GM19023 (cell line): ENCODE results near the gene CBR3.
"Not testable (repeated sequence)": the region's sequence is repeated elsewhere in the genome, so short reads cannot be mapped to it uniquely, and the experiment has no call there.

Experiments used
- ATAC-seq: cut with Tn5 transposase; IDR thresholded peaks from one replicate; pipeline ENCODE4 v1.9.1; 2021; ENCODE audit warnings: mild to moderate bottlenecking, moderate library complexity; ENCODE audit not compliant: unreplicated experiment

Gene CBR3

GRCh38 chr21:36117286-36117741 lies 17.6 kb upstream of the CBR3 start:
- ATAC-seq = no peak

- ATAC-seq = no peak
These were observed 14.5 kb upstream of the CBR3 start for GRCh38 chr21:36120304-36120888.

GRCh38 chr21:36122977-36123376 lies 11.9 kb upstream of the CBR3 start:
- ATAC-seq = no peak

DNA sequence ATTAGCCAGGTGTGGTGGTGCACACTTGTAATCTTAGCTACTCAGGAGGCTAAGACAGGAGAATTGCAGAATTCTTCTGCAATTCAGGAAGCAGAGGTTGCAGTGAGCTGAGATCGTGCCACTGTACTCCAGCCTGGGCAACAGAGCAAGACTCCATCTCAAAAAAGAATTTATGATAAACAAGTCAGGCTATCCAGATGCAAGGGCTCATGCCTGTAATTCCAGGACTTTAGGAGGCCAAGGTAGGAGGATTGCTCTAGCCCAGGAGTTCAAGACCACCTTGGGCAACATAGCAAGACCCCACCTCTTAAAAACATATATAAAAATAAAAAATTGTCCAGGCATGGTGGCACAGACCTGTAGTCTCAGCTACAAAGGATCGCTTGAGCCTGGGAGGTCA lies 10.5 kb upstream of the CBR3 start:
- no peak for ATAC-seq

DNA sequence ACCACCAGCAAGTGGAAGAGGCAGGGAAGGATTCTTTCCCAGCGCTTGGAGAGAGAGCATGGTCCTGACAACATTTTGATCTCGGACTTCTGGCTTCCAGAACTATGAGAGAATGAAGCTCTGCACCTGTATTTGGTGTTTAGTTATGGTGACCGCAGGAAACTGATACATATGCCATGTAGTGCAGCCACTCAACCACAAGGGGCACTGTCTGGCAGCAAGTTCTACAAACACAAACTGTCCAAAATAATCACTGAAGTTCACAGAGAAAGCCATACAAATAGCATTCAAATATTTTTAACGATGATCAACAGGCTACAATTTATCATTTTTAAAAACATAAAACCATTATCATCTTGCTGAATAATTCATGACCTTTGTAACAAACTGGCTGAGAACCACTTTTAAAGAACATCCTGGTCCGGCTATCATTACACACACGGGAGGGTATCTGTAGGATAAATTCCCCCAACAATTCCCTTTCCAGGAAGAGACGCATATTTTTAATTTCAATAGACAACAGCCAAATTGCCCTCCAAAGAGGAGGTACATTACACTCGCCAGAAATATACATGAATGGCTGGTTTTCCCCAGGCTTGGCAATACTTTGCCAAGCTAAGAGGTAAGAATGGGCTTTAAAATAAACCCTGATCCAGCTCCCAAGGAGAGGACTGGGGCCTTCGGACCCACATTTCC lies 9.2 kb upstream of the CBR3 start:
- ATAC-seq = no peak

- no peak for ATAC-seq
These were observed 8.7 kb upstream of the CBR3 start for GRCh38 chr21:36126208-36126565.

- ATAC-seq = no peak
These were observed 8.2 kb upstream of the CBR3 start for GRCh38 chr21:36126621-36127110.

DNA sequence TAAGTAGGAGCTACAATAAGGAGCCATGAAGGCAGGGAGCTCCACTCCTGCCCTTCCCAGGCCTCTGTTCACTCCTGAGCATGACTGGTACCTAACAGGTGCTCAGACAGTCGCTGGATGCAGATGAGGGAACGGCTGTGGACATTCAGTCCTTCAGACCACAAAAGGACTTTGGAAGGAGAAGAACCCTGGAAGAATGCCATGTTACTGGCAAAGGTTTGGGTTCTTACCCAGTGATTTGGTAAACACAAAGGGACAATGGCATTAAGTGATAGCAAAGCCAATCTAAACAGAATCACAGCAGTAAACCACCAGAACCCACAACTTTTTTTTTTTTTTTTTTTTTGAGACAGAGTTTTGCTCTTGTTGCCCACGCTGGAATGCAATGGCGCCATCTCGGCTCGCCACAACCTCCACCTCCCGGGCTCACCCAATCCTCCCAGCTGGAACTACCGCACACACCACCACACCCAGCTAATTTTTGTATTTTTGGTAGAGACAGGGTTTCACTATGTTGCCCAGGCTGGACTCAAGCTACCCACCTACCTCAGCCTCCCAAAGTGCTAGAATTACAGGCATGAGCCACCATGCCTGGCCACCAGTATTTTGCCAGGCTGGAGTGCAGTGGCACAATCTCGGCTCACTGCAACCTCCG lies 7.5 kb upstream of the CBR3 start:
- ATAC-seq = no peak

DNA sequence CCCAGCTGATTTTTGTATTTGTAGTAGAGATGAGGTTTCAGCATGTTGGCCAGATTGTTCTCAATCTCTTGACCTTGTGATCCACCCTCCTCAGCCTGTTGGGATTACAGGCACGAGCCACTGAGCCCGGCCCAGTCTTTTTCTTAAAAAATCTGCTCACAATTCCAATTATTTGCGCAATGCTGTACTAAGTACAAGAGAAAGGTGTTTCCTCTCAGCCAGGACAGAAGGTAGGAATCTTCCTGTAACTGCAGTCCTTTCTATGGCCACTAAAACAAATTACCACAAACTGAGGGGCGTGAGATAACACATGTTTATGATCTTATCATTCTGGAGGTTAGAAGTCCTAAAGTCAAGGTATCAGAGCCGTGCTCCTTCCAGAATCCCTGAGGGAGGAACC lies 6.9 kb upstream of the CBR3 start:
- no peak for ATAC-seq

DNA sequence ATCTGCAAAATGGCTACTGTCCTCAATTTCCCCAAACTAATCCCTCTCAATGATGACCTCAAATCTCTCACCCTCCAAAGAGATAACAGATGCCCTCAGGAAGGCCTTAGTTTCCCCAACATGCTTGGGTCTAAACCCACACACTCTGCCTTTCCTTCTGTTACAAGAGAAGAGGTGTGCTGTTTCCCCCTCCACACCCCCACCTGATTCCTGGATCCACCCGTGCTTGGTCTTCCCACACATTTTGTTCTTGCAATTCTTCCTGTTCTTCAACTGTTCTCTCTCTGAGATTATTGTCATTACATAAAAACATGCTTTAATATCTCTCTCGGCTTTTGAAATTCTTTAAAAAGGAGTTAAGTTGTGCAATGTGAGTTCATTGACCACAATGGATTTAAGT lies 5.7 kb upstream of the CBR3 start:
- ATAC-seq = no peak

DNA sequence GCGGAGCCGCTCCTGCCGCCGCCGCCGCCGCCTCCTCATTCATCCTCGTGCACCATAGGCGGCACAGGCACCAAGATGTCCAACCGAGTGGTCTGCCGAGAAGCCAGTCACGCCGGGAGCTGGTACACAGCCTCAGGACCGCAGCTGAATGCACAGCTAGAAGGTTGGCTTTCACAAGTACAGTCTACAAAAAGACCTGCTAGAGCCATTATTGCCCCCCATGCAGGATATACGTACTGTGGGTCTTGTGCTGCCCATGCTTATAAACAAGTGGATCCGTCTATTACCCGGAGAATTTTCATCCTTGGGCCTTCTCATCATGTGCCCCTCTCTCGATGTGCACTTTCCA lies 4.5 kb upstream of the CBR3 start:
- not testable (repeated sequence) for ATAC-seq

DNA sequence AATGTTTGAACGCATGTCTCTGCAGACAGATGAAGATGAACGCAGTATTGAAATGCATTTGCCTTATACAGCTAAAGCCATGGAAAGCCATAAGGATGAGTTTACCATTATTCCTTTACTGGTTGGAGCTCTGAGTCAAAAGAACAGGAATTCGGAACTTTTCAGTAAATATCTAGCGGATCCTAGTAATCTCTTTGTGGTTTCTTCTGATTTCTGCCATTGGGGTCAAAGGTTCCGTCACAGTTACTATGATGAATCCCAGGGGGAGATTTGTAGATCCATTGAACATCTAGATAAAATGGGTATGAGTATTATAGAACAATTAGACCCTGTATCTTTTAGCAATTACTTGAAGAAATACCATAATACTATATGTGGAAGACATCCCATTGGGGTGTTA lies 4.0 kb upstream of the CBR3 start:
- not testable (repeated sequence) for ATAC-seq

GRCh38 chr21:36132696-36133095 lies 2.2 kb upstream of the CBR3 start:
- ATAC-seq = no peak

DNA sequence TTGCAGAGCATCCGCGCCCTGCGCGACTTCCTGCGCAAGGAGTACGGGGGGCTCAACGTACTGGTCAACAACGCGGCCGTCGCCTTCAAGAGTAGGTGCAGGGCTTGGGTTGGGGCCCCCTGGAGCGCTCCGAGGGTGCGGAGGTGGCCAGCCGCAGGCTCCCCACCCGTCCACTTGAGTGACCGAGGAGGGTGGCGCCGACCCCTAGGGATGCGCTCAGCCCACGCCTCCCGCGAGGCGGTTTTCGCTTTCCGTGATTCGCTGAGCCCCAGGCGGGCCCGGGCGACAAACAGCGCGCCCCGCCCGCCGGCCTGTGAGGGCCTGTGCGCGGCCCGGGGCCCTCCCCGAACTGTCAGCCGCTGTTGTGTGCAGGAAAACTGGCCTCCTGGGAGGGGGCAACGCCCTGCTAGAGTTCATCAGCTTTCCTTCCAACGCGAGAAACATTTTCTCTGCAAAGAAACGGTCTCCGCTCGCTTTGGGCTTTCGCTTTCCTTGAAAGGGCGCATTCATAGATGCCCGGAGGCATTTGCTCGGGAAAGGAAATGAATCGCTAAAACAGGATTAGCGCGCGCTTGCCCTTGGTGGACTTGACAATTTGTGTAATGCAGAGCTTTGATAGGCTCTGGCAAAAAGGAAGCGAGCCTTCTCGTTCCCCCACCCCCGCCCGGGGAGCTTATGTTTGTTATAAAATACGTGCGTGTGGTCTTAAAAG lies 668 bp downstream of the CBR3 start:
- ATAC-seq = no peak

DNA sequence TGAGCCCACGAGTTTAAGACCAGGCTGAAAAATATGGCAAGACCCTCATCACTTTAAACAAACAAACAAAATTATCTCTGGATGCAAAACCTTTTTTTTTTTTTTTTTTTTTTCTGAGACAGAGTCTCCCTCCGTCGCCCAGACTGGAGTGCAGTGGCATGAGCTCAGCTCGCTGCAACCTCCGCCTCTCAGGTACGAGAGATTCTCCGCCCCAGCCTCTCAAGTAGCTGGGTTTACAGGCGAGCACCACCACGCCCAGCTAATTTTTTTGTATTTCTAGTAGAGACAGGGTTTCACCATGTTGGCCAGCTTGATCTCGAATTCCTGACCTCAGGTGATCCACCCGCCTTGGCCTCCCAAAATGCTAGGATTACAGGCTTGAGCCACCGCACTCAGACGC lies 4.9 kb downstream of the CBR3 start:
- not testable (repeated sequence) for ATAC-seq

DNA sequence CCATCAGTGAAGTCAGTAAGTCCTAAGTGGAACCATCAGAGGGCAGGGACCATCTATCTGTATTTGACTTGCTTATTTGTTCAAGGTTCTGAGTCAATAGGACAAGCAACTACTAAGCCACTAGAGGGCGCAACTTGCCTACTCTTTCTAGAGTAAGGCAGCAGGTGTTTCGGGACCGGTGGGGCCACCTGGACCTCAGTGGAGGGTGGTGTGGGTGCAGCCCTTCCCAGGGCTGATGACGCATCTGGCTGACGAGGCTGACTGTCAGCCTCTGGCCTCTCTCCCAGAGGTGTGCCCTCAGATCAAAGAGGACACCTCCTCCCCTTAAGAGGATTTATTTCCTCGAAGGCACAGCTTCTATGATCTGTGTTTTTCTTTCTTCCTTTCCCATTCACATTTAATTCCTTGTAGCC lies 6.6 kb downstream of the CBR3 start:
- peak; percentile 82 for ATAC-seq

GRCh38 chr21:36144233-36144632 lies 9.4 kb downstream of the CBR3 start:
- ATAC-seq = not testable (repeated sequence)

DNA sequence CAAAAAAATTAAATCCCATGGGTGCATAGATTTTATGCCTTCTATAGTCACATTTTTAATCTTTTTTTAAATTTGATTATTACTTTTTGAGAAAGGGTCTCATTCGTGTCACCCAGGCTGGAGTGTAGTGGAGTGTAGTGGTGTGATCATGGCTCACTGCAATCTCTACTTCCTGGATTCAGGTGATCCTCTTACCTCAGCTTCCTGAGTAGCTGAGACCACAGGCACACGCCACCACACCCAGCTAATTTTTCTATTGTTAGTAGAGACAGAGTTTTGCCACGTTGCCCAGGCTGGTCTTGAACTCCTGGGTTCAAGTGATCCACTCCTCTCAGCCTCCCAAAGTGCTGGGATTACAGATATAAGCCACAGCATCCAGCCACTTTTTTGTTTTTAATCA lies 10.4 kb downstream of the CBR3 start:
- ATAC-seq = no peak

DNA sequence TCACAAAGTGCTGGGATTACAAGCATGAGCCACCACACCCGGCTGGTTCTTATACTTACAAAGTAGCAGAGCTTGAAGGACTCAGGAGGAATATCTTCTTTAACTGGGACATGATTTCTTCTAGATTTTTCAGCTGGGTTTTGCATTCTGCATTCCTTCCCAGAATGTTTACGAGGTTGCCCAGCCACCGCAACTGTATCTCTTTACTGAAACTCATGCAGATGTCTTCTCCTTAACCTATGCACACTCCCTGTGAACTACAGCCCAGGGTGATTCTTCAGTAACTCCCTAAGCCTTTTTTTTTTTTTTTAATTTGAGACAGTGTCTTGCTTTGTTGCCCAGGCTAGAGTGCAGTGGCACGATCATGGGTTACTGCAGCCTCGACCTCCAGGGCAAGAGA lies 13.0 kb downstream of the CBR3 start:
- no peak for ATAC-seq

DNA sequence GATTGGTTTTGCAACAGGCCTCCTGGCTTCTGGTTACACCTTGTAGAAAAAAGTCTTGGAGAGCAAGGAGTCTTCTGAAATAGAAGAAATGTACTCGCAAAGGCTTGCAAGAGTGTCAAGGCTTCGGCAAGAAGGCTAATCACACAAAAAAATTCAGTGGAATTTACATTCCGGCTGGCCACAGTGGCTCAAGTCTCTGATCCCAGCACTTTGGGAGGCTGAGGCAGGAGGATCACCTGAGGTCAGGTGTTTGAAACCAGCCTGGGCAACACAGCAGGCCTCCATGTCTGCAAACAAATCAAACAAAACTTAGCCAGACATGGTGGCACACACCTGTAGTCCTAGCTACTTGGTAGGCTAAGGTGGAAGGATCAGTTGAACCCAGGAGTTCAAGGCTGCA lies 14.0 kb downstream of the CBR3 start:
- no peak for ATAC-seq

GRCh38 chr21:36149788-36150711 lies 15.2 kb downstream of the CBR3 start:
- ATAC-seq = no peak
